HG03064 (cell line): Measurements from ENCODE around the gene PLEKHM2.

Experiments
- ATAC-seq: cut with Tn5 transposase; IDR thresholded peaks from one replicate; pipeline ENCODE4 v1.9.1; 2021; ENCODE audit warnings: low read depth; ENCODE audit not compliant: unreplicated experiment

Gene PLEKHM2

GRCh38 chr1:15722836-15723532 lies 38.9 kb downstream of the PLEKHM2 start:
- no peak for ATAC-seq

- ATAC-seq: no peak
Measured at GRCh38 chr1:15723631-15724246, 39.6 kb downstream of the PLEKHM2 start.

- ATAC-seq: no peak
Measured at GRCh38 chr1:15724949-15725880, 41.1 kb downstream of the PLEKHM2 start.

- ATAC-seq: no peak
Measured at GRCh38 chr1:15726508-15726907, 42.4 kb downstream of the PLEKHM2 start.

GRCh38 chr1:15727021-15727420 lies 42.9 kb downstream of the PLEKHM2 start:
- no peak for ATAC-seq

GRCh38 chr1:15727424-15727823 lies 43.3 kb downstream of the PLEKHM2 start:
- ATAC-seq: no peak

- no peak for ATAC-seq
Measured at GRCh38 chr1:15727866-15728534, 43.9 kb downstream of the PLEKHM2 start.

- ATAC-seq: no peak
Measured at GRCh38 chr1:15728937-15729657, 45.0 kb downstream of the PLEKHM2 start.

GRCh38 chr1:15730423-15730822 lies 46.3 kb downstream of the PLEKHM2 start:
- ATAC-seq: no peak

- no peak for ATAC-seq
Measured at GRCh38 chr1:15730936-15731335, 46.8 kb downstream of the PLEKHM2 start.

GRCh38 chr1:15731735-15732685 lies 47.9 kb downstream of the PLEKHM2 start:
- ATAC-seq: no peak

- no peak for ATAC-seq
Measured at GRCh38 chr1:15732686-15733081, 48.6 kb downstream of the PLEKHM2 start.

GRCh38 chr1:15733218-15733725 lies 49.2 kb downstream of the PLEKHM2 start:
- no peak for ATAC-seq

GRCh38 chr1:15733726-15734226 lies 49.7 kb downstream of the PLEKHM2 start:
- ATAC-seq: no peak

GRCh38 chr1:15734296-15734695 lies 50.2 kb downstream of the PLEKHM2 start:
- no peak for ATAC-seq

- ATAC-seq: no peak
Measured at GRCh38 chr1:15734901-15735300, 50.8 kb downstream of the PLEKHM2 start.

- ATAC-seq: no peak
Measured at GRCh38 chr1:15735304-15736037, 51.4 kb downstream of the PLEKHM2 start.
